HUES48 (cell line): ENCODE measurements around the gene CELF4.

Source experiments
- H3K27ac ChIP-seq: one replicate; pipeline ENCODE4 v1.7.0; 2013; ENCODE audit warnings: low read depth, low read length, inconsistent platforms
- H3K27me3 ChIP-seq: 2 replicates; pipeline ENCODE4 v1.6.1; 2013; ENCODE audit warnings: mild to moderate bottlenecking, low read length; ENCODE audit not compliant: control insufficient read depth, insufficient read depth
- H3K36me3 ChIP-seq: 2 replicates; pipeline ENCODE4 v1.6.1; 2013; ENCODE audit warnings: low read length; ENCODE audit not compliant: control insufficient read depth, insufficient read depth
- H3K4me1 ChIP-seq: 2 replicates; pipeline ENCODE4 v1.6.1; 2013; ENCODE audit warnings: mild to moderate bottlenecking, low read length; ENCODE audit not compliant: control insufficient read depth, insufficient read depth
- H3K4me3 ChIP-seq: 2 replicates; pipeline ENCODE4 v1.5.1; 2013; ENCODE audit warnings: mild to moderate bottlenecking, low read depth, low read length
- H3K9ac ChIP-seq: 2 replicates; pipeline ENCODE4 v1.6.1; 2013; ENCODE audit warnings: mild to moderate bottlenecking, low read depth, low read length, moderate library complexity
- H3K9me3 ChIP-seq: 2 replicates; pipeline ENCODE4 v1.6.1; 2013; ENCODE audit warnings: low read length; ENCODE audit not compliant: control insufficient read depth, insufficient read depth

CELF4 gene

GRCh38 chr18:37508207-37508606 lies 57.4 kb downstream of the CELF4 start:
- H3K4me1 ChIP-seq = no peaks in the 10 kb centered on the region
- H3K9ac ChIP-seq = no peak overlapping the region
- no peaks in the 10 kb centered on the region for H3K27me3 ChIP-seq
- no peaks in the 10 kb centered on the region for H3K9me3 ChIP-seq
- H3K4me3 ChIP-seq = no peak overlapping the region
- H3K27ac ChIP-seq = no peak overlapping the region
- H3K36me3 ChIP-seq = no peaks in the 10 kb centered on the region

DNA sequence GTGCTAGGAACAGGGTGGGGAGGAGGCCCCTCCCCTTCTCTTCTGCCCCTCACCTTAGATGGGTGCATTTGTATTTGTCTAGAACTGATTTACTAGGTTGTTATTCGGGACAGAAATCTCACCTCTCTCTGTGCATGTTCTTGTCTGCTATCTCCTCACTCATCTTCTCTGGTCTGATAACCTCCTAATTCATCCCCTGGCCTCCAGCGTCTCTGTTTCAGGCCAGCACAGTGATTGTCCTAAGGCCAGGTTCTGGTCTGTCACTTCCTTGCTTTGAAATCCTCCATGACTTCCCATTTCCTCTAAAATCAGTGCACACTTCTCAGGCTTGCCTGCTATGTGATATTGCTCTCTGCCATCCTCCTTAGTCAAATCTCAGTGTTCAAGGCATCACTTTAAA lies 58.4 kb downstream of the CELF4 start:
- H3K27me3 ChIP-seq = no peaks in the 10 kb centered on the region
- H3K36me3 ChIP-seq = no peaks in the 10 kb centered on the region
- H3K4me3 ChIP-seq = no peak overlapping the region
- no peaks in the 10 kb centered on the region for H3K4me1 ChIP-seq
- H3K9me3 ChIP-seq = no peaks in the 10 kb centered on the region
- H3K27ac ChIP-seq = no peak overlapping the region
- H3K9ac ChIP-seq = no peak overlapping the region

GRCh38 chr18:37506001-37506400 lies 59.6 kb downstream of the CELF4 start:
- no peaks in the 10 kb centered on the region for H3K9me3 ChIP-seq
- H3K27me3 ChIP-seq = no peaks in the 10 kb centered on the region
- no peaks in the 10 kb centered on the region for H3K36me3 ChIP-seq
- no peak overlapping the region for H3K9ac ChIP-seq
- H3K4me3 ChIP-seq = no peak overlapping the region
- H3K4me1 ChIP-seq = no peaks in the 10 kb centered on the region
- H3K27ac ChIP-seq = no peak overlapping the region

GRCh38 chr18:37505321-37505720 lies 60.3 kb downstream of the CELF4 start:
- H3K4me1 ChIP-seq = no peaks in the 10 kb centered on the region
- no peaks in the 10 kb centered on the region for H3K27me3 ChIP-seq
- H3K36me3 ChIP-seq = no peaks in the 10 kb centered on the region
- no peaks in the 10 kb centered on the region for H3K9me3 ChIP-seq
- H3K27ac ChIP-seq = no peak overlapping the region
- H3K9ac ChIP-seq = no peak overlapping the region
- H3K4me3 ChIP-seq = no peak overlapping the region

GRCh38 chr18:37502601-37503000 lies 63.0 kb downstream of the CELF4 start:
- Histone ChIP-seq H3K4me3 (no peak overlapping the region), H3K9ac (no peak overlapping the region), H3K27me3 (no peaks in the 10 kb centered on the region), H3K27ac (no peak overlapping the region), H3K36me3 (no peaks in the 10 kb centered on the region), H3K9me3 (no peaks in the 10 kb centered on the region), H3K4me1 (no peaks in the 10 kb centered on the region)

GRCh38 chr18:37502036-37502435 lies 63.6 kb downstream of the CELF4 start:
- Histone ChIP-seq H3K4me1 (no peaks in the 10 kb centered on the region), H3K4me3 (no peak overlapping the region), H3K27me3 (no peaks in the 10 kb centered on the region), H3K36me3 (no peaks in the 10 kb centered on the region), H3K9ac (no peak overlapping the region), H3K9me3 (no peaks in the 10 kb centered on the region), H3K27ac (no peak overlapping the region)

GRCh38 chr18:37501136-37501535 lies 64.5 kb downstream of the CELF4 start:
- H3K27me3 ChIP-seq = no peaks in the 10 kb centered on the region
- H3K27ac ChIP-seq = no peak overlapping the region
- no peaks in the 10 kb centered on the region for H3K9me3 ChIP-seq
- no peak overlapping the region for H3K4me3 ChIP-seq
- H3K9ac ChIP-seq = no peak overlapping the region
- no peaks in the 10 kb centered on the region for H3K36me3 ChIP-seq
- no peaks in the 10 kb centered on the region for H3K4me1 ChIP-seq

DNA sequence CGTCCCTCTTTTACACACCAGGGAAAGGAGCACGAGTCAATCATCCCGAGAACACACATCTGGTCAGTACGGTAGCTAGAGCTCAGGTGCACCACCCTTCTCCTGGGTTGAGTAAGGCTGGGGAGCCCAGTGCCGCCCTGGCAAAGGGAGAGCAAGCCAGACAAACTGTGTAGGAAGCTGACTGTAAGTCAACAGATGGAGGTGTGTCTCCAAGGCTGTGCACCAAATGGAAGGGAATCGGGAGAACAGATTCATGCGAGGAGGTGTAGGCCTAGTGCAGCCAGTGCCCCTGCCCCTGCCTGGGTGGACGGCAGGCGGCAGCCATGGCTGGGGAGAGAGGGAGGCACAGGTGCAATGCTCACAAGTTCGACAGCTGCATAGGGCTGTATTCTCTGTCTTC lies 65.7 kb downstream of the CELF4 start:
- Histone ChIP-seq H3K9ac (no peak overlapping the region), H3K27me3 (peaks cover 2% of the 10 kb centered on the region; the same call in 1 of the 2 replicates), H3K9me3 (no peaks in the 10 kb centered on the region), H3K4me1 (no peaks in the 10 kb centered on the region), H3K36me3 (no peaks in the 10 kb centered on the region), H3K4me3 (no peak overlapping the region), H3K27ac (no peak overlapping the region)

- no peak overlapping the region for H3K4me3 ChIP-seq
- H3K27ac ChIP-seq = no peak overlapping the region
- H3K9me3 ChIP-seq = no peaks in the 10 kb centered on the region
- no peaks in the 10 kb centered on the region for H3K36me3 ChIP-seq
- H3K4me1 ChIP-seq = no peaks in the 10 kb centered on the region
- H3K9ac ChIP-seq = no peak overlapping the region
- H3K27me3 ChIP-seq = peaks cover 3% of the 10 kb centered on the region; the same call in 1 of the 2 replicates
Observed at GRCh38 chr18:37499044-37499443, 66.6 kb downstream of the CELF4 start.

GRCh38 chr18:37497853-37498518 lies 67.6 kb downstream of the CELF4 start:
- no peak overlapping the region for H3K27ac ChIP-seq
- H3K4me3 ChIP-seq = no peak overlapping the region
- no peaks in the 10 kb centered on the region for H3K9me3 ChIP-seq
- H3K4me1 ChIP-seq = peaks cover 3% of the 10 kb centered on the region; the same call in 1 of the 2 replicates
- no peak overlapping the region for H3K9ac ChIP-seq
- H3K36me3 ChIP-seq = no peaks in the 10 kb centered on the region
- peaks cover 3% of the 10 kb centered on the region; the same call in 1 of the 2 replicates for H3K27me3 ChIP-seq

GRCh38 chr18:37496568-37496967 lies 69.0 kb downstream of the CELF4 start:
- Histone ChIP-seq H3K9ac (no peak overlapping the region), H3K27ac (no peak overlapping the region), H3K4me3 (no peak overlapping the region), H3K9me3 (no peaks in the 10 kb centered on the region), H3K27me3 (peaks cover 3% of the 10 kb centered on the region; the same call in 1 of the 2 replicates), H3K4me1 (peaks cover 4% of the 10 kb centered on the region; the same call in 1 of the 2 replicates), H3K36me3 (no peaks in the 10 kb centered on the region)
